BE2C (cell line): ENCODE results near the gene EVX2.

Experiments
- DNase-seq: peaks from one replicate; pipeline ENCODE4 v3.0.0-alpha.2; 2020
- H3K27me3 ChIP-seq: fragments of 250-450 bp; sonication (Bioruptor Pico); 2 replicates; pipeline ENCODE4 v1.5.1; 2020; ENCODE audit warnings: mild to moderate bottlenecking
- H3K36me3 ChIP-seq: fragments of 250-450 bp; sonication (Bioruptor Pico); 2 replicates; pipeline ENCODE4 v1.5.1; 2020; ENCODE audit warnings: mild to moderate bottlenecking
- H3K4me1 ChIP-seq: fragments of 250-450 bp; sonication (Bioruptor Pico); 2 replicates; pipeline ENCODE4 v1.5.1; 2020
- H3K4me3 ChIP-seq: 2 replicates; pipeline ENCODE4 v1.5.1; 2011; ENCODE audit warnings: low read depth, low read length
- H3K9me3 ChIP-seq: fragments of 250-450 bp; sonication (Bioruptor Pico); 2 replicates; pipeline ENCODE4 v1.5.1; 2020
- CTCF ChIP-seq: IDR thresholded peaks from 2 replicates; pipeline ENCODE4 v1.5.1; 2012; ENCODE audit warnings: mild to moderate bottlenecking, low read depth, low read length

EVX2 gene

GRCh38 chr2:176085120-176085788 lies 1.5 kb upstream of the EVX2 start:
- H3K9me3 ChIP-seq = no peaks in the 10 kb centered on the region; the same call in 1 of the 2 replicates
- peaks cover 98% of the 10 kb centered on the region for H3K27me3 ChIP-seq
- no peak for TF ChIP-seq CTCF
- H3K4me3 ChIP-seq = peak overlapping the region; percentile 37
- H3K4me1 ChIP-seq = no peaks in the 10 kb centered on the region
- no peaks in the 10 kb centered on the region for H3K36me3 ChIP-seq
- no peak for DNase-seq

DNA sequence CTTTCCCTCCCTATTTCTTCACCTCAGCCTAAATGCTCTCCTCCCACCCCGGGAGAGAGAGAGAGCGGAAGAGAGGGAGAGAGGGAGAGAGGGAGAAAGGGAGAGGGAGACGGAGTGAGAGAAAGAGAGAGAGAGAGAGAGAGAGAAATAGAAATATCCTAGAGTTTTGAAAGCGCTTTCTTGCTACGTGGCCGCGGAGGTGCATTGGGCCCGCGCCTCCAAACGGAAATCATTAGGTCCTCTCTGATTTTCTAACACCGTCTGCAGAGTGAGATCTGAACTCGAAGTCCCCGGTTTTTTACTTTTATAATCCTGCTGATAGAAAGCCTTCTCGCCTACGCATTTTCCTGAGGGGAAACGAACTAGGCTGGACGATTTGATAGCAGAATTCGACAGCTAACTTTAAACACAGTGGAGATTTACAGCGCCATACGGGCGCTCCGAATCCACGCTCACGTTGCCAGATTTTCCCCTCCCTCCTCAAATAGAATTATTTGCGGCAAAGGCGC lies 903 bp upstream of the EVX2 start:
- no peaks in the 10 kb centered on the region; the same call in 1 of the 2 replicates for H3K9me3 ChIP-seq
- DNase-seq = no peak
- no peaks in the 10 kb centered on the region for H3K36me3 ChIP-seq
- H3K4me1 ChIP-seq = no peaks in the 10 kb centered on the region
- H3K4me3 ChIP-seq = peak overlapping the region; percentile 37
- TF ChIP-seq CTCF = no peak
- H3K27me3 ChIP-seq = peaks cover 92% of the 10 kb centered on the region

DNA sequence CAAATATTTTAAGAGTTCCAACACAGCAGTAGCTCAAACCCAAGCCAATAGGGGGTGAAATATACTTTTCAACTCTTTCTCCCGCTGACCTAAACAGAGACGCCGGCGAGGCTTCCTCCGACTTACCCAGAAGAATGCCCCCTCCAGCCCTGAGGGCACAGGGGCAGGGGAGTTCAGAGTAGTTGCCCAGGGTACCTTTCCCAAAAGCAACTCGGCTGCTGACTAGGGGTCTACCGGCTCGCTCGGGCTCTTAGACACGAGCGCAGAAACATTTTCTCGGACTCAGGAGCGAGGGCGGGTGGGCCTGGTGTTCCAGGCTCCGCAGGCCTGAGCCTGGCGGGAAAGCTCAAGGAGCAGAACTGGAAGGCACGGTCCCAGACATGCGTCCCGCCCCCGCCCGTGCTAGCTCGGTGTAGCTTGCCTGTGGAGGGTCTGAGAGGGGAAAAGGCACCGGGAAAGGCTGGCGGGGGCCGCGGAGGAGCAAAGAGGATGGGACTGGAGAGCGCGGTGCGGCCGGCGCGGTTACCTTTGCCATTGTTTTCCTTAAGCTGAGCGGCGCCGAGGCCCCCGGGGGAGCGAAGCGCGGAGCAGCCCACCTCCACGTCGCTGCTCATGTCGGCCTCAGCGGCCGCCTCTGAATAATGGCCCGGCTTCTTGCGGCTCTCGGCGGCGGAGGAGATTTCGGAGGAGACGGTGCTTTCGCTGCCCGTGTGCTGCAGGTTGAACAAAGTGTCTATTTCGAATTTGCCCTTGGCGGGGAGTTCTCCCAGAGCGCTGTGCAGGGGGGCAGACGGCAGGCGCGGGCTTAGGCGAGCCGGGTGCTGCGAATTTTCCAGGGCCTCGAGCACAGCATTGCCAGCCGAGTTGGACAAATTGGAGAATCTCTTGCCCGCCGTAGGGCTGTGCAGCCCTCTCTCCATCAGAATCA lies 674 bp downstream of the EVX2 start:
- Histone ChIP-seq H3K27me3 (peaks cover 89% of the 10 kb centered on the region), H3K4me3 (no peak overlapping the region), H3K36me3 (no peaks in the 10 kb centered on the region), H3K4me1 (no peaks in the 10 kb centered on the region), H3K9me3 (no peaks in the 10 kb centered on the region; the same call in 1 of the 2 replicates)
- no peak for TF ChIP-seq CTCF
- no peak for DNase-seq

- Histone ChIP-seq H3K4me1 (no peaks in the 10 kb centered on the region), H3K36me3 (no peaks in the 10 kb centered on the region), H3K9me3 (no peaks in the 10 kb centered on the region; the same call in 1 of the 2 replicates), H3K4me3 (no peak overlapping the region), H3K27me3 (peaks cover 83% of the 10 kb centered on the region)
- DNase-seq = no peak
- no peak for TF ChIP-seq CTCF
Observed at GRCh38 chr2:176082525-176082823, 1.3 kb downstream of the EVX2 start.

DNA sequence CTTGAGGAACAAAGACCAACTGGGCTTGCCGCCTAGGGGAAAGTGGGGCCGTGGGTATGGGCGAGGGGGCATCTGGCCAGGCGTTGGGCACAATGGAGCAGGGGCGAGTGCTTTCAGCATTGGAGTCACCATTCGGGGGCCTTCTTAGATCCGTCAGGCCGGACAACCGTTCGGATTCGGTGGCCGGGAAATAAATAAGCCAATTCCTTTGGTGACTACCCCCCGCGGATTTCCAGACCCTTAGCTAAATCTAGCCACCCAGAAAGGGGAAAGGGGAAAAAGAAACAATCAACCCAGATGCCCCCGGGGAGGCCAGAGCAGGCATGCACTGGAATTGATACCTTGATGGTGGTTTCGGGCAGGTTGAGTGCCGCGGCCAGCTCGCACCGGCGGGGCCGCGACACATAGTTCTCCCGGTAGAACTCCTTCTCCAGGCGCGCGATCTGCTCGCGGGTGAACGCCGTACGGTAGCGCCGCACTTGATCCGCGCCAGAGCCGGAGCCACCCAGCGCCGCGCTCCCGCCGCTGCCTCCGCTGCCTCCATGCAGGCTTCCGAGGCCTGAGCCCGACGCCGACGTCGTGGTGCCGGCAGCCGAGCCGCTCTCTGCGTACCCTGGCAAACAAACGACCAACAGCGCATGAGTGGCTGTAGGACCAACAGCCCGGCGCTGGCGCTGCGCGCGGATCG lies 1.8 kb downstream of the EVX2 start:
- DNase-seq = peak; percentile 62
- Histone ChIP-seq H3K9me3 (no peaks in the 10 kb centered on the region; the same call in 1 of the 2 replicates), H3K36me3 (no peaks in the 10 kb centered on the region), H3K4me1 (no peaks in the 10 kb centered on the region), H3K27me3 (peaks cover 78% of the 10 kb centered on the region), H3K4me3 (peak overlapping the region; percentile 34)
- no peak for TF ChIP-seq CTCF
